Activated CD8-positive, alpha-beta memory T cell treated with anti-CD3 and anti-CD28 coated beads, Interleukin-2, amount 50 U/mL, for 4 hours (primary cell): ENCODE results near the gene PYY.

ENCODE experiments used
- DNase-seq: peaks from one replicate; pipeline ENCODE4 v3.0.0-alpha.2; 2020

The PYY gene

GRCh38 chr17:43912635-43913304 lies 41.0 kb downstream of the PYY start:
- DNase-seq: no peak

DNA sequence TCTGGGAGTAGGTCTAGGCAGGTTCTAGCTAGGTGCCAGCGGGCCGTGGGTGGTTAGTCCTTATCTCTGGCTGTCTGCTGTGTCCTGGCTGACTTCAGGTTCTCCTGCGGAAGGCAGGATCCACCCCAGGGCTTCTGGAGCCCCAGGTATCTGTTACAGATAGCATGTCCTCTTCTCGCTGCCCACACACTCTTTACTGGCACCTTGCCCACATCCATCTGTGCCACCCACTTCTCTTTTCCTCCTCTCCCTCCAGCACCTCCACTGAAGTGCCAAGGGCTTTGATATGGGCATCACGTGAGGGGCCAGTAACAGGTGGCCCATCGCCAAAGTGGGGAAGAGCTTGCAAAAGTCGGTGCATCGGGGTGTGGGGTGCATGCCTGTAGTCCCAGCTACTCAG lies 41.8 kb downstream of the PYY start:
- DNase-seq: no peak

DNA sequence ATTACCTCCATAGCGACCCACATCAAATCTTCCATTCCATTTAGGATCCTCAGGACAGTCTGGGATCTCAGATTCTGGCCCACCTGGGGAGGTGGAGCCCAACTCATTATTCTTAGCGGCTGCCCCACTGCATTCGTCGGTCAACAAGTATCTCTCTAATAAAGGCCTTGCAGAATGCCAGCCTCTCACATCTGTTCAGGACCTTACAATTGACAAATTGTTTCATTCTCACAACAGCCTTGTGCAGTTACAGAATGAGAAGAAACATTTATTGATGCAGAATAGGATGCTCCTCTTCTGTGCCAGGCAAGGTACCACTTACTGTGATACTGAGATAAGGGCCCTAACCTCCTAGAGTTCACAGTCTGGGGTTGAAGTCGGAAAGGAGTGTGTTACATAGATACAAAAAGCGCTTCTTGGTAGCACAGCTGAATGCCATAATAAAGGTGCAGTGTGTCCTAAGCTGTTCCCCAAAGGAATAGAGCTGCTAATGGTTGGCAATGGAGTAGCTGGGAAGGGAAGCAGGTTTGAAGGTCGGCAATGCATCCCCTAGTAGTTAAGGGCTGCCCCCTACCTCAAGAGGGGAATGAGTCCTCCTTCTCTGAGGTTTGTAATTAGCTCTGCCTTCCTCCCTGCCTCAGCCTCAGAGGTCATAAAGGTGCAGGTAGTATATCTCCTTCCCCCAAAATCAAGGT lies 44.1 kb downstream of the PYY start:
- DNase-seq: no peak

DNA sequence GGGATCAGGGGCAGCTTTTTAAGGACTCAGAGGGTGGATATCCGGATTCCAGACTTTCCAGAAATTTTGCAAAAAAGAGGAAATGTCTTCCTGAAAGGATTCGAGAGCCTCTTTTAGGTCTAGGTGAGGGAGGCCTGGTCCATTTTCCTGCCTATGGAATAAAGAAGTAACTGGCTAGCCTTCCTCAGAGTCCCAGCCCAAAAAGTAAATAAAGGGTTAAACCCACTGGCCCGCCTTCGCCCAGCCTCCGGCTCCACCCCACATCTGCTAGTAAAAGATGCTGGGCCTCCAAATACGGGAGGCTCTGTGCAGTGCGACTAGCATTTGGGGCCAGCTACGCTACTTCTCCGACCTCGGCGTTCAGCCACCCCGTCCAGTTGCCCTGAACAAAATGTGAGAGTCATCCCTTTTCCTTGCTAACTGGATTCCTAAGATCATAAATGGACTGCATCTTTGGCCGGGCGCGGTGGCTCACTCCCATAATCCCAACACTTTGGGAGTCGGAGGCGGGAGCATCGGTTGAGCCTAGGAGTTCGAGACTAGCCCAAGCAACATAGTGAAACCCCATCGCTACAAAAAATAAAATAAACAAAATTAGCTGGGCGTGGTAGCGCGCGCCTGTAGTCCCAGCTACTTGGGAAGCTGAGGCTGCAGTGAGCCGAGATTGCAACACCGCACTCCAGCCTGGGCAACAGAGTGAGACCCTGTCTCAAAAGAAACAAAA lies 45.6 kb downstream of the PYY start:
- peak; percentile 55 for DNase-seq

- DNase-seq: peak; percentile 59
These were observed 46.2 kb downstream of the PYY start, which contains the start of gene MPP2 for GRCh38 chr17:43907425-43907981. MPP2 (minus strand) TSS chr17:43907536; CDS start chr17:43904460, 3,076 bp downstream.

- no peak for DNase-seq
These were observed 46.8 kb downstream of the PYY start for GRCh38 chr17:43906951-43907424.

GRCh38 chr17:43905985-43906852 lies 47.5 kb downstream of the PYY start:
- peak; percentile 50 for DNase-seq

GRCh38 chr17:43905400-43905984 lies 48.2 kb downstream of the PYY start:
- DNase-seq: no peak
